GM23338 (cell line): ENCODE measurements around the gene ZNF560.

ENCODE experiments used
- CREB1 ChIP-seq: fragments of 250-450 bp; sonication (Bioruptor Pico); IDR thresholded peaks from 2 replicates; pipeline ENCODE4 v1.5.0; 2020; ENCODE audit warnings: low read depth, mild to moderate bottlenecking, moderate library complexity
- EZH2 ChIP-seq: fragments of 200-600 bp; sonication (generic); IDR thresholded peaks from one replicate; pipeline ENCODE4 v1.8.0; 2017; ENCODE audit warnings: antibody characterized with exemption, mild to moderate bottlenecking, low read depth; ENCODE audit not compliant: unreplicated experiment
- EZH2phosphoT487 ChIP-seq: fragments of 200-600 bp; sonication (generic); IDR thresholded peaks from one replicate; pipeline ENCODE4 v1.8.1; 2018; ENCODE audit warnings: antibody characterized with exemption; ENCODE audit not compliant: unreplicated experiment
- JUNB ChIP-seq: IDR thresholded peaks from one replicate; pipeline ENCODE4 v1.6.1; 2016; ENCODE audit warnings: antibody characterized with exemption; ENCODE audit not compliant: unreplicated experiment
- NANOG ChIP-seq: IDR thresholded peaks from 2 replicates; pipeline ENCODE4 v1.6.1; 2016; ENCODE audit warnings: antibody characterized with exemption, borderline replicate concordance
- POLR2AphosphoS5 ChIP-seq: IDR thresholded peaks from 2 replicates; pipeline ENCODE4 v1.6.1; 2016; ENCODE audit warnings: antibody characterized with exemption, low read depth
- STAT1 ChIP-seq: IDR thresholded peaks from one replicate; pipeline ENCODE4 v1.6.1; 2016; ENCODE audit warnings: antibody characterized with exemption; ENCODE audit not compliant: unreplicated experiment
- ZNF114 ChIP-seq: fragments of 250-450 bp; sonication (Bioruptor Pico); IDR thresholded peaks from 2 replicates; pipeline ENCODE4 v1.5.0; 2020; ENCODE audit warnings: mild to moderate bottlenecking, moderate library complexity
- ZNF331 ChIP-seq: fragments of 250-450 bp; sonication (Bioruptor Pico); IDR thresholded peaks from 2 replicates; pipeline ENCODE4 v1.5.0; 2020; ENCODE audit warnings: low read depth, mild to moderate bottlenecking, moderate library complexity
- TF ChIP-seq, protein P1 (sequence below), 2 experiments: fragments of 200-600 bp in 1 of 2; sonication (generic) in 1 of 2; conservative IDR thresholded peaks; 2 replicates each; pipeline versions ENCODE4 v1.5.1 to v1.6.1; 2016 to 2017; ENCODE audit warnings: antibody characterized with exemption in 2 of 2, low read depth in 2 of 2, mild to moderate bottlenecking in 2 of 2, moderate library complexity in 1 of 2
- TF ChIP-seq, protein P2 (sequence below): IDR thresholded peaks from one replicate; pipeline ENCODE4 v1.6.1; 2018; ENCODE audit warnings: antibody characterized with exemption; ENCODE audit not compliant: unreplicated experiment
- TF ChIP-seq, protein P3 (sequence below): fragments of 250-450 bp; sonication (Bioruptor Pico); IDR thresholded peaks from 2 replicates; pipeline ENCODE4 v1.5.0; 2020; ENCODE audit warnings: mild to moderate bottlenecking, moderate library complexity
- TF ChIP-seq, protein P4 (sequence below): IDR thresholded peaks from 2 replicates; pipeline ENCODE4 v1.6.1; 2016; ENCODE audit warnings: antibody characterized with exemption

DNA sequence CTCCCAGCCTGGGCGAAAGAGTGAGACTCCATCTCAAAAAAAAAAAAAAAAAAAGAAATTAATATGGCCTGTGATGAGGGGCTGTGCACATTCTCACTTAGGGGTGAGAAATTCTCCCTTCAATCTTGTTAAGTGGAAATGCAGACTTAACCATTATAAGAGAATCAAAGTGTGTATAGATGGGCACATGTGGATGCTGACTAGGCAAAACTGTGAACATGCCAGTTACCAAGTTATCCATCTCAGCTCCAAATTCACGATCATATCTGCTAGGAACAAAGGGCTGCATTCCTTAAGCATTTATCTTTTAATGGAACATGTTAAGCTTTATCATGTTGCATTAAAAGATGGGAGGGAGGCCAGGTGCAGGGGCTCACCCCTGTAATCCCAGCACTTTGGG, 4.3 kb downstream of the ZNF560 start:
- TF ChIP-seq, protein P1, sequence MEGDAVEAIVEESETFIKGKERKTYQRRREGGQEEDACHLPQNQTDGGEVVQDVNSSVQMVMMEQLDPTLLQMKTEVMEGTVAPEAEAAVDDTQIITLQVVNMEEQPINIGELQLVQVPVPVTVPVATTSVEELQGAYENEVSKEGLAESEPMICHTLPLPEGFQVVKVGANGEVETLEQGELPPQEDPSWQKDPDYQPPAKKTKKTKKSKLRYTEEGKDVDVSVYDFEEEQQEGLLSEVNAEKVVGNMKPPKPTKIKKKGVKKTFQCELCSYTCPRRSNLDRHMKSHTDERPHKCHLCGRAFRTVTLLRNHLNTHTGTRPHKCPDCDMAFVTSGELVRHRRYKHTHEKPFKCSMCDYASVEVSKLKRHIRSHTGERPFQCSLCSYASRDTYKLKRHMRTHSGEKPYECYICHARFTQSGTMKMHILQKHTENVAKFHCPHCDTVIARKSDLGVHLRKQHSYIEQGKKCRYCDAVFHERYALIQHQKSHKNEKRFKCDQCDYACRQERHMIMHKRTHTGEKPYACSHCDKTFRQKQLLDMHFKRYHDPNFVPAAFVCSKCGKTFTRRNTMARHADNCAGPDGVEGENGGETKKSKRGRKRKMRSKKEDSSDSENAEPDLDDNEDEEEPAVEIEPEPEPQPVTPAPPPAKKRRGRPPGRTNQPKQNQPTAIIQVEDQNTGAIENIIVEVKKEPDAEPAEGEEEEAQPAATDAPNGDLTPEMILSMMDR (conservative IDR thresholded peaks at IDR 0.05; ENCODE audit: low read depth in 2 of 2): no peak
- TF ChIP-seq STAT1: no peak
- no peak for TF ChIP-seq POLR2AphosphoS5
- no peak for TF ChIP-seq EZH2phosphoT487
- TF ChIP-seq, protein P2, sequence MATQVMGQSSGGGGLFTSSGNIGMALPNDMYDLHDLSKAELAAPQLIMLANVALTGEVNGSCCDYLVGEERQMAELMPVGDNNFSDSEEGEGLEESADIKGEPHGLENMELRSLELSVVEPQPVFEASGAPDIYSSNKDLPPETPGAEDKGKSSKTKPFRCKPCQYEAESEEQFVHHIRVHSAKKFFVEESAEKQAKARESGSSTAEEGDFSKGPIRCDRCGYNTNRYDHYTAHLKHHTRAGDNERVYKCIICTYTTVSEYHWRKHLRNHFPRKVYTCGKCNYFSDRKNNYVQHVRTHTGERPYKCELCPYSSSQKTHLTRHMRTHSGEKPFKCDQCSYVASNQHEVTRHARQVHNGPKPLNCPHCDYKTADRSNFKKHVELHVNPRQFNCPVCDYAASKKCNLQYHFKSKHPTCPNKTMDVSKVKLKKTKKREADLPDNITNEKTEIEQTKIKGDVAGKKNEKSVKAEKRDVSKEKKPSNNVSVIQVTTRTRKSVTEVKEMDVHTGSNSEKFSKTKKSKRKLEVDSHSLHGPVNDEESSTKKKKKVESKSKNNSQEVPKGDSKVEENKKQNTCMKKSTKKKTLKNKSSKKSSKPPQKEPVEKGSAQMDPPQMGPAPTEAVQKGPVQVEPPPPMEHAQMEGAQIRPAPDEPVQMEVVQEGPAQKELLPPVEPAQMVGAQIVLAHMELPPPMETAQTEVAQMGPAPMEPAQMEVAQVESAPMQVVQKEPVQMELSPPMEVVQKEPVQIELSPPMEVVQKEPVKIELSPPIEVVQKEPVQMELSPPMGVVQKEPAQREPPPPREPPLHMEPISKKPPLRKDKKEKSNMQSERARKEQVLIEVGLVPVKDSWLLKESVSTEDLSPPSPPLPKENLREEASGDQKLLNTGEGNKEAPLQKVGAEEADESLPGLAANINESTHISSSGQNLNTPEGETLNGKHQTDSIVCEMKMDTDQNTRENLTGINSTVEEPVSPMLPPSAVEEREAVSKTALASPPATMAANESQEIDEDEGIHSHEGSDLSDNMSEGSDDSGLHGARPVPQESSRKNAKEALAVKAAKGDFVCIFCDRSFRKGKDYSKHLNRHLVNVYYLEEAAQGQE: no peak
- TF ChIP-seq EZH2: no peak
- no peak for TF ChIP-seq CREB1 (CRISPR knock-in tag)
- no peak for TF ChIP-seq JUNB
- TF ChIP-seq, protein P3, sequence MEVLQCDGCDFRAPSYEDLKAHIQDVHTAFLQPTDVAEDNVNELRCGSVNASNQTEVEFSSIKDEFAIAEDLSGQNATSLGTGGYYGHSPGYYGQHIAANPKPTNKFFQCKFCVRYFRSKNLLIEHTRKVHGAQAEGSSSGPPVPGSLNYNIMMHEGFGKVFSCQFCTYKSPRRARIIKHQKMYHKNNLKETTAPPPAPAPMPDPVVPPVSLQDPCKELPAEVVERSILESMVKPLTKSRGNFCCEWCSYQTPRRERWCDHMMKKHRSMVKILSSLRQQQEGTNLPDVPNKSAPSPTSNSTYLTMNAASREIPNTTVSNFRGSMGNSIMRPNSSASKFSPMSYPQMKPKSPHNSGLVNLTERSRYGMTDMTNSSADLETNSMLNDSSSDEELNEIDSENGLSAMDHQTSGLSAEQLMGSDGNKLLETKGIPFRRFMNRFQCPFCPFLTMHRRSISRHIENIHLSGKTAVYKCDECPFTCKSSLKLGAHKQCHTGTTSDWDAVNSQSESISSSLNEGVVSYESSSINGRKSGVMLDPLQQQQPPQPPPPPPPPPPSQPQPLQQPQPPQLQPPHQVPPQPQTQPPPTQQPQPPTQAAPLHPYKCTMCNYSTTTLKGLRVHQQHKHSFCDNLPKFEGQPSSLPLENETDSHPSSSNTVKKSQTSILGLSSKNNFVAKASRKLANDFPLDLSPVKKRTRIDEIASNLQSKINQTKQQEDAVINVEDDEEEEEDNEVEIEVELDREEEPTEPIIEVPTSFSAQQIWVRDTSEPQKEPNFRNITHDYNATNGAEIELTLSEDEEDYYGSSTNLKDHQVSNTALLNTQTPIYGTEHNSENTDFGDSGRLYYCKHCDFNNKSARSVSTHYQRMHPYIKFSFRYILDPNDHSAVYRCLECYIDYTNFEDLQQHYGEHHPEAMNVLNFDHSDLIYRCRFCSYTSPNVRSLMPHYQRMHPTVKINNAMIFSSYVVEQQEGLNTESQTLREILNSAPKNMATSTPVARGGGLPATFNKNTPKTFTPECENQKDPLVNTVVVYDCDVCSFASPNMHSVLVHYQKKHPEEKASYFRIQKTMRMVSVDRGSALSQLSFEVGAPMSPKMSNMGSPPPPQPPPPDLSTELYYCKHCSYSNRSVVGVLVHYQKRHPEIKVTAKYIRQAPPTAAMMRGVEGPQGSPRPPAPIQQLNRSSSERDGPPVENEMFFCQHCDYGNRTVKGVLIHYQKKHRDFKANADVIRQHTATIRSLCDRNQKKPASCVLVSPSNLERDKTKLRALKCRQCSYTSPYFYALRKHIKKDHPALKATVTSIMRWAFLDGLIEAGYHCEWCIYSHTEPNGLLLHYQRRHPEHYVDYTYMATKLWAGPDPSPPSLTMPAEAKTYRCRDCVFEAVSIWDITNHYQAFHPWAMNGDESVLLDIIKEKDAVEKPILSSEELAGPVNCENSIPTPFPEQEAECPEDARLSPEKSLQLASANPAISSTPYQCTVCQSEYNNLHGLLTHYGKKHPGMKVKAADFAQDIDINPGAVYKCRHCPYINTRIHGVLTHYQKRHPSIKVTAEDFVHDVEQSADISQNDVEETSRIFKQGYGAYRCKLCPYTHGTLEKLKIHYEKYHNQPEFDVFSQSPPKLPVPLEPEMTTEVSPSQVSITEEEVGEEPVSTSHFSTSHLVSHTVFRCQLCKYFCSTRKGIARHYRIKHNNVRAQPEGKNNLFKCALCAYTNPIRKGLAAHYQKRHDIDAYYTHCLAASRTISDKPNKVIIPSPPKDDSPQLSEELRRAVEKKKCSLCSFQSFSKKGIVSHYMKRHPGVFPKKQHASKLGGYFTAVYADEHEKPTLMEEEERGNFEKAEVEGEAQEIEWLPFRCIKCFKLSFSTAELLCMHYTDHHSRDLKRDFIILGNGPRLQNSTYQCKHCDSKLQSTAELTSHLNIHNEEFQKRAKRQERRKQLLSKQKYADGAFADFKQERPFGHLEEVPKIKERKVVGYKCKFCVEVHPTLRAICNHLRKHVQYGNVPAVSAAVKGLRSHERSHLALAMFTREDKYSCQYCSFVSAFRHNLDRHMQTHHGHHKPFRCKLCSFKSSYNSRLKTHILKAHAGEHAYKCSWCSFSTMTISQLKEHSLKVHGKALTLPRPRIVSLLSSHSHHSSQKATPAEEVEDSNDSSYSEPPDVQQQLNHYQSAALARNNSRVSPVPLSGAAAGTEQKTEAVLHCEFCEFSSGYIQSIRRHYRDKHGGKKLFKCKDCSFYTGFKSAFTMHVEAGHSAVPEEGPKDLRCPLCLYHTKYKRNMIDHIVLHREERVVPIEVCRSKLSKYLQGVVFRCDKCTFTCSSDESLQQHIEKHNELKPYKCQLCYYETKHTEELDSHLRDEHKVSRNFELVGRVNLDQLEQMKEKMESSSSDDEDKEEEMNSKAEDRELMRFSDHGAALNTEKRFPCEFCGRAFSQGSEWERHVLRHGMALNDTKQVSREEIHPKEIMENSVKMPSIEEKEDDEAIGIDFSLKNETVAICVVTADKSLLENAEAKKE (CRISPR knock-in tag): no peak
- TF ChIP-seq ZNF331: no peak
- TF ChIP-seq NANOG: no peak
- TF ChIP-seq, protein P4, sequence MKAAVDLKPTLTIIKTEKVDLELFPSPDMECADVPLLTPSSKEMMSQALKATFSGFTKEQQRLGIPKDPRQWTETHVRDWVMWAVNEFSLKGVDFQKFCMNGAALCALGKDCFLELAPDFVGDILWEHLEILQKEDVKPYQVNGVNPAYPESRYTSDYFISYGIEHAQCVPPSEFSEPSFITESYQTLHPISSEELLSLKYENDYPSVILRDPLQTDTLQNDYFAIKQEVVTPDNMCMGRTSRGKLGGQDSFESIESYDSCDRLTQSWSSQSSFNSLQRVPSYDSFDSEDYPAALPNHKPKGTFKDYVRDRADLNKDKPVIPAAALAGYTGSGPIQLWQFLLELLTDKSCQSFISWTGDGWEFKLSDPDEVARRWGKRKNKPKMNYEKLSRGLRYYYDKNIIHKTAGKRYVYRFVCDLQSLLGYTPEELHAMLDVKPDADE: no peak
- no peak for TF ChIP-seq ZNF114 (CRISPR knock-in tag)
